CD4-positive, alpha-beta T cell (primary cell): Measurements from ENCODE around the gene FAM53B. TPM values are rescaled to one million over a fixed set of nuclear protein-coding genes. Genes with fewer than 3 reads are reported as not detected.
A peak's percentile ranks its signal among the peaks of the same experiment; 100 is the strongest.

Experiments
- ATAC-seq: fragments of 200-7000 bp; cut with Tn5 transposase; one replicate; pipeline ENCODE4 v1.10.0; 2022; ENCODE audit warnings: mild to moderate bottlenecking; ENCODE audit not compliant: poor library complexity
- CTCF ChIA-PET: fragments of 350-600 bp; sonication (Branson Sonifier 250); formaldehyde crosslinking; loops from one replicate; lab custom pipeline; 2021; ENCODE audit warnings: antibody characterized with exemption, inconsistent platforms; lab: Charles Lee
- POLR2A ChIA-PET: fragments of 350-600 bp; sonication (Branson Sonifier 250); formaldehyde crosslinking; loops from one replicate; lab custom pipeline; 2021; ENCODE audit warnings: antibody characterized with exemption, inconsistent platforms; lab: Charles Lee
- DNase-seq, 14 experiments: peaks; one replicate each; pipeline ENCODE4 v3.0.0-alpha.2; 2013 to 2020; ENCODE audit warnings: mixed read lengths in 2 of 14
- H3K27ac ChIP-seq, 2 donors: one replicate each; pipeline versions ENCODE4 v1.5.1 to v1.7.0; 2013; ENCODE audit warnings: low read length in 2 of 2, low read depth in 1 of 2, mild to moderate bottlenecking in 1 of 2
- H3K27me3 ChIP-seq, 2 experiments: 1 replicate in 1 of 2; 2 replicates in 1 of 2; pipeline versions ENCODE4 v1.6.1 to v1.7.0; 2013; ENCODE audit warnings: low read length in 2 of 2, control low read depth in 1 of 2, mild to moderate bottlenecking in 1 of 2, moderate library complexity in 1 of 2; ENCODE audit not compliant: insufficient read depth in 2 of 2, control insufficient read depth in 1 of 2
- H3K36me3 ChIP-seq: one replicate; pipeline ENCODE4 v1.6.1; 2013; ENCODE audit warnings: low read length, control low read depth; ENCODE audit not compliant: insufficient read depth
- H3K4me1 ChIP-seq: one replicate; pipeline ENCODE4 v1.6.1; 2013; ENCODE audit warnings: low read length, control low read depth; ENCODE audit not compliant: insufficient read depth
- H3K4me3 ChIP-seq: one replicate; pipeline ENCODE4 v1.5.1; 2013; ENCODE audit warnings: mild to moderate bottlenecking, low read length, moderate library complexity
- H3K9me3 ChIP-seq, 2 experiments: 1 replicate in 1 of 2; 2 replicates in 1 of 2; pipeline versions ENCODE4 v1.6.1 to v1.7.0; 2013; ENCODE audit warnings: low read length in 2 of 2, mild to moderate bottlenecking in 2 of 2, control low read depth in 1 of 2, moderate library complexity in 1 of 2; ENCODE audit not compliant: control insufficient read depth in 1 of 2, insufficient read depth in 1 of 2
- H3K27ac Mint-ChIP-seq: one replicate; pipeline ENCODE4 v1.8.0; 2020; ENCODE audit warnings: mixed read lengths
- H3K27me3 Mint-ChIP-seq: one replicate; pipeline ENCODE4 v1.8.0; 2021; ENCODE audit warnings: mixed read lengths
- H3K36me3 Mint-ChIP-seq: one replicate; pipeline ENCODE4 v1.8.0; 2021; ENCODE audit warnings: low read depth, mixed read lengths
- H3K4me1 Mint-ChIP-seq: one replicate; pipeline ENCODE4 v1.8.0; 2021; ENCODE audit warnings: low read depth, mixed read lengths
- H3K4me3 Mint-ChIP-seq: one replicate; pipeline ENCODE4 v1.8.0; 2020; ENCODE audit warnings: mild to moderate bottlenecking, mixed read lengths
- H3K9me3 Mint-ChIP-seq: one replicate; pipeline ENCODE4 v1.8.0; 2020; ENCODE audit warnings: mixed read lengths
- intact Hi-C, 2 experiments: fragments of 100-400 bp; cut with DNase I in 1 of 2; cut with micrococcal nuclease in 1 of 2; formaldehyde crosslinking; loops; one replicate each; pipeline versions ENCODE4 v1.15.1 to v1.9.0; 2023 to 2025; cut with DNase I, micrococcal nuclease
- total RNA-seq, 174 experiments: library from RNA in 2 of 174; stranded (reverse) in 2 of 174; gene quantifications; one replicate each; pipeline ENCODE4 v1.2.3 and lab custom pipeline; 2021 to 2026
- TF ChIP-seq, protein P1 (sequence below): fragments of 200-600 bp; IDR thresholded peaks from one replicate; pipeline ENCODE4 v1.8.0; 2022; ENCODE audit warnings: antibody characterized with exemption, mild to moderate bottlenecking

Gene FAM53B
- total RNA-seq, 2 experiments from 2014 or later, result 32.9 to 33.6 TPM

DNA sequence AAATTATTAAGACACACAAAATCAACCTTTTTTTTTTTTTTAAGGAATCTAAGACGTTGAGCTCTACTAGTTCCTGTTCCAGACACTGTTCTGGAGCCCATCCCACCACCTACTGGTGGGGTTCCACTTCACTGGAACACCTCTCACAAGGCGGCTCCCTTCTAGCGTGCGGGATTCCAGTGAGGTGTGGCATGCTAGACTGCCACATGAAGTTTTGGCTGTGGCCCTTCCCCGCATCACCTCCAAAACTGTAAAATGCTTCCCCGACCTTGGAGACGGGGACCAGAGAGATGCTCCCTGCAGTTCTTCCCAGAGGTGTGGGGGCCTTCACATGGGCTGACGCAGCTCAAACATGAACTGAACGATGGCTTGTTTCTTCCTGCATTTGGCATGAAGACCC, 12.6 kb downstream of the FAM53B start:
- Mint-ChIP-seq H3K27ac (peak overlapping the region; percentile 93), H3K9me3 (no peaks in the 10 kb centered on the region), H3K4me3 (no peak overlapping the region), H3K4me1 (peaks cover 97% of the 10 kb centered on the region), H3K27me3 (no peaks in the 10 kb centered on the region), H3K36me3 (peaks cover 9% of the 10 kb centered on the region)
- Histone ChIP-seq H3K4me1 (peaks cover 97% of the 10 kb centered on the region), H3K9me3 (no peaks in the 10 kb centered on the region), H3K27me3 (no peaks in the 10 kb centered on the region), H3K36me3 (peaks cover 9% of the 10 kb centered on the region), H3K4me3 (no peak overlapping the region), H3K27ac (no peak overlapping the region)
- ATAC-seq (no peak), DNase-seq (no peak)
- intact Hi-C loops, result no loop called here
- POLR2A ChIA-PET, result interaction anchor here (1.0 to 9.0 kb wide), 4 partner anchors 8 to 13 kb away, joined by 3 to 83 read pairs (median 9); no protein-coding TSS in a partner anchor
- TF ChIP-seq, protein P1, sequence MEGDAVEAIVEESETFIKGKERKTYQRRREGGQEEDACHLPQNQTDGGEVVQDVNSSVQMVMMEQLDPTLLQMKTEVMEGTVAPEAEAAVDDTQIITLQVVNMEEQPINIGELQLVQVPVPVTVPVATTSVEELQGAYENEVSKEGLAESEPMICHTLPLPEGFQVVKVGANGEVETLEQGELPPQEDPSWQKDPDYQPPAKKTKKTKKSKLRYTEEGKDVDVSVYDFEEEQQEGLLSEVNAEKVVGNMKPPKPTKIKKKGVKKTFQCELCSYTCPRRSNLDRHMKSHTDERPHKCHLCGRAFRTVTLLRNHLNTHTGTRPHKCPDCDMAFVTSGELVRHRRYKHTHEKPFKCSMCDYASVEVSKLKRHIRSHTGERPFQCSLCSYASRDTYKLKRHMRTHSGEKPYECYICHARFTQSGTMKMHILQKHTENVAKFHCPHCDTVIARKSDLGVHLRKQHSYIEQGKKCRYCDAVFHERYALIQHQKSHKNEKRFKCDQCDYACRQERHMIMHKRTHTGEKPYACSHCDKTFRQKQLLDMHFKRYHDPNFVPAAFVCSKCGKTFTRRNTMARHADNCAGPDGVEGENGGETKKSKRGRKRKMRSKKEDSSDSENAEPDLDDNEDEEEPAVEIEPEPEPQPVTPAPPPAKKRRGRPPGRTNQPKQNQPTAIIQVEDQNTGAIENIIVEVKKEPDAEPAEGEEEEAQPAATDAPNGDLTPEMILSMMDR, result no peak
- CTCF ChIA-PET, result interaction anchor here (1.0 to 16.7 kb wide), 3 partner anchors 10 to 14 kb away, joined by 4 to 253 read pairs (median 7); no protein-coding TSS in a partner anchor

DNA sequence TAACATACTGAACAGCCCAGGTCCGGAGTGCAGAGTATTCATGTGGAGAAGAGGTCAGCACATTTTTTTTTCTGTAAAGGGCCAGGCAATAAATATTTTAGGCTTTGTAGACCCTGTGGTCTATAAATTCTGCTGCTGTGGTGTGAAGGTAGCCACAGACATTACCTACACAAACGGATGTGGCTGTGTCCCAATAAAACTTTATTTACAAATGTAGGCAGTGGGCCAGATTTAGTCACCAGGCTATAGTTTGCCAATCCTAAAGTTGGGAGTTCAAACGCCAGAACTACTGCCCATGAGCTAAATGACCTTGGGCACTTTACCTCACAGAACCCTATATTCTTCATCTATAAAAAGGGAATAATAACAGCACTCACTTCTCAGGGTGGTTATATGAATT, 13.4 kb downstream of the FAM53B start:
- H3K4me3 Mint-ChIP-seq, result no peak overlapping the region
- no peaks in the 10 kb centered on the region for H3K9me3 Mint-ChIP-seq
- peaks cover 94% of the 10 kb centered on the region for H3K4me1 Mint-ChIP-seq

DNA sequence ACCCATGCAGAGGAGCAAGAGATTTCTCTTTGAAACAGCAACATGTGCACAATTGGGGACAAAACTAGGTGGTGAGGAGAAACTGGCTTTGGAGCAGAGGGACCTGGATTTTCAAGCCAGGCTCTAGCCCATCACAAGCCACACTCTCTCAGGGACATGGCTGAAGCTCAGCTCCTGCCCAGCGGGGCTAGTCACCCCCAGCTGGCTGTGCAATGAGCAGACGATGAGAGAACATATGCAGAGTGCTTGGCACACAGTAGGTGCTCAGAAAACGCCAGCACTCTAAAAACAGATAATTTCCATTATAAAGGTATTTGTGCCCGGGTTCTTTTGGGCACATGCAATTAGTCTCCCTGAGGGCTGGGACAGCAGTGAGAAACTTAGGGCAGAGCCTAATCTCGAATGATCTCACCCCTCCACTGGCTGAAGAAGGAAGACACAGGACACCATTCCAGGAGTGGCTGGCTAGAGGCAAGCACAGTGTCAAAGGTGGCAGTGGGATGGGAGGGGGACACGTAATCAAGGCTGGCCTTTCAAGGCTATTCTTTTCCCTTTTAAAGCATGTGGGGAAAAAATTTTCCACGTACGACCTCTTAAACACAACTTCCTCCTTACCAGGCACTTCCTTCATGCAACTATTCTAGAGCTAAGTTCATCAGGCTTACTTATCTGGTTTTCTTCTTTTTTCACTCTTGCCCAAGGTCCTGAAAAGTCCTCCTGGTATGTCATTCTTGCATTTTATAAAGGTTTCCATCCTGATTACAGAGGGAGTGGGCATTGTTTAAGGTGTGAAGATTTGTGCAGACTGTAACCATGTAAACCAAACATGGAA, 15.1 kb downstream of the FAM53B start:
- H3K36me3 ChIP-seq, result peaks cover 19% of the 10 kb centered on the region
- no peaks in the 10 kb centered on the region for H3K9me3 Mint-ChIP-seq
- DNase-seq (peak in 1 of 14 experiments; percentile 19), ATAC-seq (no peak)
- peak overlapping the region; percentile 86 for H3K27ac Mint-ChIP-seq
- H3K4me3 ChIP-seq, result no peak overlapping the region
- no peaks in the 10 kb centered on the region for H3K27me3 Mint-ChIP-seq
- peak overlapping the region; percentile 56 for H3K4me3 Mint-ChIP-seq
- H3K27me3 ChIP-seq, result no peaks in the 10 kb centered on the region
- POLR2A ChIA-PET, result interaction anchor here (1.0 to 9.0 kb wide), 7 partner anchors 8 to 92 kb away, joined by 3 to 83 read pairs (median 5); no protein-coding TSS in a partner anchor
- no peaks in the 10 kb centered on the region for H3K9me3 ChIP-seq
- peaks cover 94% of the 10 kb centered on the region for H3K4me1 Mint-ChIP-seq
- intact Hi-C loops, result no loop called here
- H3K36me3 Mint-ChIP-seq, result peaks cover 9% of the 10 kb centered on the region
- peaks cover 97% of the 10 kb centered on the region for H3K4me1 ChIP-seq
- H3K27ac ChIP-seq, result peak overlapping the region; percentile 59 to 61
- CTCF ChIA-PET, result interaction anchor here (0.8 to 17.5 kb wide), 7 partner anchors 6 to 81 kb away, joined by 3 to 253 read pairs (median 5); no protein-coding TSS in a partner anchor
- TF ChIP-seq, protein P1, result no peak

More for the DNA sequence above, 13.4 kb downstream of the FAM53B start:
- peaks cover 9% of the 10 kb centered on the region for H3K36me3 Mint-ChIP-seq
- no peak overlapping the region for H3K4me3 ChIP-seq
- TF ChIP-seq, protein P1, result no peak
- H3K9me3 ChIP-seq, result no peaks in the 10 kb centered on the region
- POLR2A ChIA-PET, result interaction anchor here (1.0 to 9.0 kb wide), 4 partner anchors 8 to 12 kb away, joined by 3 to 83 read pairs (median 9); no protein-coding TSS in a partner anchor
- peak overlapping the region; percentile 93 for H3K27ac Mint-ChIP-seq
- H3K27me3 ChIP-seq, result no peaks in the 10 kb centered on the region
- H3K4me1 ChIP-seq, result peaks cover 97% of the 10 kb centered on the region
- H3K36me3 ChIP-seq, result peaks cover 9% of the 10 kb centered on the region
- intact Hi-C loops, result no loop called here
- no peaks in the 10 kb centered on the region for H3K27me3 Mint-ChIP-seq
- H3K27ac ChIP-seq, result no peak overlapping the region
- no peak for ATAC-seq
- no peak for DNase-seq
- CTCF ChIA-PET, result interaction anchor here (1.0 to 17.5 kb wide), 4 partner anchors 4 to 15 kb away, joined by 4 to 253 read pairs (median 130); no protein-coding TSS in a partner anchor
